Sigmoid colon (tissue), 4 donors: ENCODE results near the gene KYAT1.

Experiments used
- CTCF ChIP-seq, 4 experiments: fragments of 450-650 bp in 3 of 4; fragments of 200-600 bp in 1 of 4; IDR thresholded peaks; one replicate each; pipeline ENCODE4 v1.5.1; 2016 to 2019; ENCODE audit warnings: antibody characterized with exemption in 4 of 4, mild to moderate bottlenecking in 3 of 4, moderate library complexity in 2 of 4
- EP300 ChIP-seq, 4 donors: sonication (generic); formaldehyde crosslinking; IDR thresholded peaks; one replicate each; pipeline ENCODE4 v1.6.1; 2017; ENCODE audit warnings: antibody characterized with exemption in 4 of 4
- POLR2A ChIP-seq, 2 donors: fragments of 450-650 bp; IDR thresholded peaks; one replicate each; pipeline ENCODE4 v1.6.1; 2016; ENCODE audit warnings: antibody characterized with exemption in 2 of 2, mild to moderate bottlenecking in 2 of 2, moderate library complexity in 2 of 2
- POLR2AphosphoS5 ChIP-seq, 4 donors: sonication (generic); formaldehyde crosslinking; IDR thresholded peaks; one replicate each; pipeline ENCODE4 v1.6.1; 2017; ENCODE audit warnings: antibody characterized with exemption in 4 of 4

- no peak for TF ChIP-seq EP300 (IDR thresholded peaks at IDR 0.05)
- TF ChIP-seq CTCF (IDR thresholded peaks at IDR 0.05): no peak
- TF ChIP-seq POLR2A (IDR thresholded peaks at IDR 0.05): no peak
- no peak for TF ChIP-seq POLR2AphosphoS5 (IDR thresholded peaks at IDR 0.05)
Observed at GRCh38 chr9:128792134-128792533, 89.6 kb downstream of the KYAT1 start.
